ENCODE data around the gene NKX2-4.

Gene NKX2-4

GRCh38 chr20:21361266-21361665, 36.1 kb downstream of the NKX2-4 start:
- H3K9me3 ChIP-seq (replicated peaks; ENCODE audit: insufficient read depth, low read length): no peaks in the 10 kb centered on the region
- no peaks in the 10 kb centered on the region for H3K27me3 ChIP-seq (replicated peaks; ENCODE audit: insufficient read depth, low read length)
- H4K20me1 ChIP-seq (ENCODE audit: insufficient read depth, low read length): no peaks in the 10 kb centered on the region
- DNase-seq: no peak
- no peaks in the 10 kb centered on the region for H3K9me2 ChIP-seq (replicated peaks; ENCODE audit: insufficient read depth, low read length)
- H3K4me3 ChIP-seq (ENCODE audit: low read length): no peak overlapping the region
- no peaks in the 10 kb centered on the region for H3K4me1 ChIP-seq (ENCODE audit: low read length)
- peaks cover 4% of the 10 kb centered on the region for H3K36me3 ChIP-seq (replicated peaks; ENCODE audit: insufficient read depth, low read length)
- H2AFZ ChIP-seq (ENCODE audit: low read length): no peak overlapping the region
- TF ChIP-seq CTCF (IDR thresholded peaks at IDR 0.05; ENCODE audit: low read length) (no peak), EZH2 (optimal IDR thresholded peaks at IDR 0.05; ENCODE audit: low read depth, low read length) (no peak), EZH2phosphoT487 (IDR thresholded peaks at IDR 0.05; ENCODE audit: low read length) (no peak)
- no peak overlapping the region for H3K27ac ChIP-seq (ENCODE audit: low read length)
- H3F3A ChIP-seq (ENCODE audit: insufficient read depth, low read length): no peaks in the 10 kb centered on the region
- no peaks in the 10 kb centered on the region for H3K79me2 ChIP-seq (ENCODE audit: low read length)
- no peak overlapping the region for H3K4me2 ChIP-seq (ENCODE audit: low read depth, low read length)
- H3K9ac ChIP-seq (ENCODE audit: low read length): no peak overlapping the region

GRCh38 chr20:21360705-21361104, 36.6 kb downstream of the NKX2-4 start:
- peaks cover 4% of the 10 kb centered on the region for H3K36me3 ChIP-seq (replicated peaks; ENCODE audit: insufficient read depth, low read length)
- no peak overlapping the region for H3K4me3 ChIP-seq (ENCODE audit: low read length)

DNA sequence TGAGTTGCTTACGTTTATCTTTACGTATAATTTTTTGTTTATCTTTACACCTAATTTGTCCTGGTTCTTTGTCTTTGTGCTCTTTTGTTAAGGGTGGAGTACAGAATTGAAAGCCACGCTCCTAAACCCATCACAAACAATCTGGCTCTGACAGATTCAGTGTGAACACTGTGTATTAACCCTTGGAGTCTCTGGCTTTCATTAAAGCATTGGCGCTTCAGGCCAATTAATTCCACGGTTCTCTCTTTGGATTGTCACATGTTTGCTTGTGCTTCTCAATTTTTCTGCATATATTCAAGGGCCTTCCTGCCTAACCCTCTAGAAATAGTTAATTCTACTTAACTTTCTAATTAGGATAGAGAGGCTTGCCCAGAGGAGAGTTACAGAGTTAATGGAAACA, 38.6 kb downstream of the NKX2-4 start:
- no peak overlapping the region for H3K4me3 ChIP-seq (ENCODE audit: low read length)
- no peaks in the 10 kb centered on the region for H3K4me1 ChIP-seq (ENCODE audit: low read length)
- H3K9me2 ChIP-seq (replicated peaks; ENCODE audit: insufficient read depth, low read length): no peaks in the 10 kb centered on the region
- H3K9ac ChIP-seq (ENCODE audit: low read length): no peak overlapping the region
- TF ChIP-seq EZH2phosphoT487 (IDR thresholded peaks at IDR 0.05; ENCODE audit: low read length): no peak
- TF ChIP-seq CTCF (IDR thresholded peaks at IDR 0.05; ENCODE audit: low read length): no peak
- no peak for TF ChIP-seq EZH2 (optimal IDR thresholded peaks at IDR 0.05; ENCODE audit: low read depth, low read length)
- H4K20me1 ChIP-seq (ENCODE audit: insufficient read depth, low read length): no peaks in the 10 kb centered on the region
- peaks cover 4% of the 10 kb centered on the region; the same call in 1 of the 2 replicates for H3K36me3 ChIP-seq (replicated peaks; ENCODE audit: insufficient read depth, low read length)
- H3K79me2 ChIP-seq (ENCODE audit: low read length): no peaks in the 10 kb centered on the region
- H2AFZ ChIP-seq (ENCODE audit: low read length): no peak overlapping the region
- no peaks in the 10 kb centered on the region for H3F3A ChIP-seq (ENCODE audit: insufficient read depth, low read length)
- H3K9me3 ChIP-seq (replicated peaks; ENCODE audit: insufficient read depth, low read length): no peaks in the 10 kb centered on the region
- H3K27me3 ChIP-seq (replicated peaks; ENCODE audit: insufficient read depth, low read length): no peaks in the 10 kb centered on the region
- no peak overlapping the region for H3K27ac ChIP-seq (ENCODE audit: low read length)
- no peak overlapping the region for H3K4me2 ChIP-seq (ENCODE audit: low read depth, low read length)
- no peak for DNase-seq

More at GRCh38 chr20:21360705-21361104, 36.6 kb downstream of the NKX2-4 start:
- H4K20me1 ChIP-seq (ENCODE audit: insufficient read depth, low read length): no peaks in the 10 kb centered on the region
- H3K4me1 ChIP-seq (ENCODE audit: low read length): no peaks in the 10 kb centered on the region
- no peak overlapping the region for H3K9ac ChIP-seq (ENCODE audit: low read length)
- no peak overlapping the region for H2AFZ ChIP-seq (ENCODE audit: low read length)
- no peaks in the 10 kb centered on the region for H3K9me3 ChIP-seq (replicated peaks; ENCODE audit: insufficient read depth, low read length)
- no peaks in the 10 kb centered on the region for H3K9me2 ChIP-seq (replicated peaks; ENCODE audit: insufficient read depth, low read length)
- DNase-seq: no peak
- no peaks in the 10 kb centered on the region for H3F3A ChIP-seq (ENCODE audit: insufficient read depth, low read length)
- H3K27ac ChIP-seq (ENCODE audit: low read length): no peak overlapping the region
- no peaks in the 10 kb centered on the region for H3K79me2 ChIP-seq (ENCODE audit: low read length)
- no peak for TF ChIP-seq EZH2phosphoT487 (IDR thresholded peaks at IDR 0.05; ENCODE audit: low read length)
- H3K4me2 ChIP-seq (ENCODE audit: low read depth, low read length): no peak overlapping the region
- H3K27me3 ChIP-seq (replicated peaks; ENCODE audit: insufficient read depth, low read length): no peaks in the 10 kb centered on the region

DNA sequence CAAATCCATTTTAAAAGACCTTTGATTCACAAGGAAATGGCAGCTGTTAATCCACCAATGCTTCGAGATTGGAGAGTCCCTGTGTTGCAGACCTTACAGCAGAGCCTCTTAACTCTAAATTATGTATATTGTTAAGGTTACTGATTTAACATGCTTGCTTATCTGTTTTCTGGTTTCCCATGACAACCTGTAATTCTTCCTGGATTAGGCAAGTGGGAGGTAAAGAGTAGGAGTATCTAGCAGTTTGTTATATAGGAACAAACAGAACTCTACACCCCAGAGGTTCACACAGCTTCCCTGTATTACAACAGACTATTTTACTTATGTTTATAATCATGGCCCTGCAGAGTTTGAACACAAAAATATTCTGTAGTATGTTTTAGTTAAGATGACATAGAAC, 39.5 kb downstream of the NKX2-4 start:
- no peaks in the 10 kb centered on the region for H3K27me3 ChIP-seq (replicated peaks; ENCODE audit: insufficient read depth, low read length)
- H3K9me3 ChIP-seq (replicated peaks; ENCODE audit: insufficient read depth, low read length): no peaks in the 10 kb centered on the region
- no peaks in the 10 kb centered on the region for H3K9me2 ChIP-seq (replicated peaks; ENCODE audit: insufficient read depth, low read length)
- H4K20me1 ChIP-seq (ENCODE audit: insufficient read depth, low read length): no peaks in the 10 kb centered on the region
- TF ChIP-seq CTCF (IDR thresholded peaks at IDR 0.05; ENCODE audit: low read length) (no peak), EZH2phosphoT487 (IDR thresholded peaks at IDR 0.05; ENCODE audit: low read length) (no peak), EZH2 (optimal IDR thresholded peaks at IDR 0.05; ENCODE audit: low read depth, low read length) (no peak)
- H2AFZ ChIP-seq (ENCODE audit: low read length): no peak overlapping the region
- H3K9ac ChIP-seq (ENCODE audit: low read length): no peak overlapping the region
- H3K36me3 ChIP-seq (replicated peaks; ENCODE audit: insufficient read depth, low read length): peaks cover 4% of the 10 kb centered on the region; the same call in 1 of the 2 replicates
- H3K4me1 ChIP-seq (ENCODE audit: low read length): no peaks in the 10 kb centered on the region
- no peaks in the 10 kb centered on the region for H3K79me2 ChIP-seq (ENCODE audit: low read length)
- no peaks in the 10 kb centered on the region for H3F3A ChIP-seq (ENCODE audit: insufficient read depth, low read length)
- no peak overlapping the region for H3K27ac ChIP-seq (ENCODE audit: low read length)
- DNase-seq: no peak
- no peak overlapping the region for H3K4me3 ChIP-seq (ENCODE audit: low read length)
- H3K4me2 ChIP-seq (ENCODE audit: low read depth, low read length): no peak overlapping the region
